Measurements from ENCODE around the gene MBP. TPM values are rescaled to one million over a fixed set of nuclear protein-coding genes. Genes with fewer than 3 reads are reported as not detected.

Gene MBP
- total and polyA plus RNA-seq, 2 donors from 2014 or later, result 15.1 to 61.2 TPM

- Histone ChIP-seq H3K4me3 (ENCODE audit: low read length in 3 of 3) (no peak overlapping the region), H3K36me3 (ENCODE audit: control insufficient read depth in 2 of 3, insufficient read depth in 3 of 3, low read length in 3 of 3) (no peaks in the 10 kb centered on the region), H3K27me3 (ENCODE audit: control insufficient read depth, insufficient read depth, low read length) (no peaks in the 10 kb centered on the region), H3K9me3 (ENCODE audit: control insufficient read depth in 2 of 3, insufficient read depth in 1 of 3, low read length in 3 of 3) (no peaks in the 10 kb centered on the region), H3K4me1 (ENCODE audit: control insufficient read depth in 2 of 3, insufficient read depth in 2 of 3, low read depth in 1 of 3, low read length in 3 of 3) (peaks cover 0 to 8% (median 0%) of the 10 kb centered on the region in 3 donors), H3K9ac (ENCODE audit: low read length in 3 of 3) (no peak overlapping the region), H3K27ac (ENCODE audit: low read depth in 2 of 2, low read length in 2 of 2) (no peak overlapping the region)
- no peak for DNase-seq
- intact Hi-C loops (cut with DNase I), result no loop called here
- TF ChIP-seq CTCF (IDR thresholded peaks at IDR 0.05; ENCODE audit: borderline replicate concordance, extremely low read depth, insufficient read depth), result no peak
- no peak for FAIRE-seq
Measured at GRCh38 chr18:77079088-77079487, 53.5 kb downstream of the MBP start.

GRCh38 chr18:77078690-77079070, 53.9 kb downstream of the MBP start:
- Histone ChIP-seq H3K9me3 (ENCODE audit: control insufficient read depth in 2 of 3, insufficient read depth in 1 of 3, low read length in 3 of 3) (no peaks in the 10 kb centered on the region), H3K4me1 (ENCODE audit: control insufficient read depth in 2 of 3, insufficient read depth in 2 of 3, low read depth in 1 of 3, low read length in 3 of 3) (peaks cover 0 to 8% (median 0%) of the 10 kb centered on the region in 3 donors), H3K27ac (ENCODE audit: low read depth in 2 of 2, low read length in 2 of 2) (no peak overlapping the region), H3K4me3 (ENCODE audit: low read length in 3 of 3) (no peak overlapping the region), H3K9ac (ENCODE audit: low read length in 3 of 3) (no peak overlapping the region), H3K36me3 (ENCODE audit: control insufficient read depth in 2 of 3, insufficient read depth in 3 of 3, low read length in 3 of 3) (no peaks in the 10 kb centered on the region), H3K27me3 (ENCODE audit: control insufficient read depth, insufficient read depth, low read length) (no peaks in the 10 kb centered on the region)
- no peak for DNase-seq
- no peak for TF ChIP-seq CTCF (IDR thresholded peaks at IDR 0.05; ENCODE audit: borderline replicate concordance, extremely low read depth, insufficient read depth)
- intact Hi-C loops (cut with DNase I), result no loop called here
- no peak for FAIRE-seq

GRCh38 chr18:77077941-77078689, 54.5 kb downstream of the MBP start:
- no peaks in the 10 kb centered on the region for H3K36me3 ChIP-seq (ENCODE audit: control insufficient read depth in 2 of 3, insufficient read depth in 3 of 3, low read length in 3 of 3)
- DNase-seq (no peak), FAIRE-seq (no peak)
- no peak overlapping the region for H3K27ac ChIP-seq (ENCODE audit: low read depth in 2 of 2, low read length in 2 of 2)
- no peak overlapping the region for H3K9ac ChIP-seq (ENCODE audit: low read length in 3 of 3)
- H3K4me3 ChIP-seq (ENCODE audit: low read length in 3 of 3), result no peak overlapping the region
- H3K9me3 ChIP-seq (ENCODE audit: control insufficient read depth in 2 of 3, insufficient read depth in 1 of 3, low read length in 3 of 3), result no peaks in the 10 kb centered on the region
- no peak for TF ChIP-seq CTCF (IDR thresholded peaks at IDR 0.05; ENCODE audit: borderline replicate concordance, extremely low read depth, insufficient read depth)
- H3K27me3 ChIP-seq (ENCODE audit: control insufficient read depth, insufficient read depth, low read length), result no peaks in the 10 kb centered on the region
- intact Hi-C loops (cut with DNase I), result no loop called here
- H3K4me1 ChIP-seq (ENCODE audit: control insufficient read depth in 2 of 3, insufficient read depth in 2 of 3, low read depth in 1 of 3, low read length in 3 of 3), result peaks cover 0 to 8% (median 0%) of the 10 kb centered on the region in 3 donors
